Measurements from ENCODE around the gene SFXN4. TPM values are rescaled to one million over a fixed set of nuclear protein-coding genes. Genes with fewer than 3 reads are reported as not detected.
"Not testable (repeated sequence)": the region's sequence is repeated elsewhere in the genome, so short reads cannot be mapped to it uniquely, and the experiment has no call there.

Gene SFXN4
- total RNA-seq, 2 donors from 2014 or later, result 10.8 to 13.5 TPM

DNA sequence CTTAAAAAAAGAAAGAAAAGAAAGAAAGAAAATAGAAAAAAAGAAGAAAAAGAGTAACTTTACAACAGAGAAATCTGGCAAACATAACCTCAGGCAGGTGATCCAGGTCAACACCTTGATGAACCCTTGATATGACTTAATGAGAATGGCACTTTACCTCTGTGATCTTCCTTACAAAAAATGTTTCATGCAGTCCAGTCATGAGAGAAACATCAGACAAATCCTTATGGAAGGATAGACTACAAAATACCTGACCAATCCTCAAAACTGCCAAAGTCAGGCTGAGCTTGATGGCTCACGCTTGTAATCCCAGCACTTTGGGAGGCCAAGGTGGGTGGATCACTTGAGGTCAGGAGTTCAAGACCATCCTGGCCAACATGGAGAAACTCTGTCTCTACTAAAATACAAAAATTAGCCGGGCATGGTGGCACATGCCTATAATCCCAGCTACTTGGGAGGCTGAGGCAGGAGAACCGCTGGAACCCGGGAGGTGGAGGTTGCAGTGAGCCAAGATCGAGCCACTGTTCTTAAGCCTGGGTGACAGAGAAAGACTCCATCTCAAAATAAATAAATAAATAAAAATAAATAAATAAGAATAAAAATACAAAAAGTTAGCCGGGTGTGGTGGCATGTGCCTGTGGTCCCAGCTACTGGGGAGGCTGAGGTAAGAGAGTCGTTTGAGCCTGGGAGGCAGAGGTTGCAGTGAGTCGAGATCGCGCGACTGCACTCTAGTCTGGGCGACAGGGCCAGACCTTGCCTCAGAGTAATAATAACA is 68.7 kb downstream of the SFXN4 start:
- peak; percentile 50 for DNase-seq (ENCODE audit: low spot score)
- intact Hi-C loops (cut with DNase I), result not testable (repeated sequence)

DNA sequence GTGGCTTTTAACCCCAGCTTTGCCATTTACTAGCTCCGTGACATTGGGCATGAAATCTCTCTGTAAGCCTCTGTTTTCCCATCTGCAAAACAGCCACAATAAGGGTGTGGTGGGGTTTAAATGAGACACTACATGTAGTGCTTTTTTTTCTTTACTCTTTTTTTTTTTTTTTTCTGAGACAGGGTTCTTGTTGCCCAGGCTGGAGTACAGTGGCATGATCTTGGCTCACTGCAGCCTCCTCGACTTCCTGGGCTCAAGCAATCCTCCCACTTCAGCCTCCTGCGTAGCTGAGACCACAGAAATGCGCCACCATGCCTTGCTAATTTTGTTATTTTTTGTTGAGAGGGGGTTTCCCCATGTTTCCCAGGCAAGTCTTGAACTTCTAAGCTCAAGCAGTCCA is 69.9 kb downstream of the SFXN4 start:
- intact Hi-C loops (cut with DNase I), result no loop called here
- no peak for DNase-seq (ENCODE audit: low spot score)

GRCh38 chr10:119090968-119091367 is 74.5 kb downstream of the SFXN4 start:
- DNase-seq (ENCODE audit: low spot score), result no peak
- intact Hi-C loops (cut with DNase I), result no loop called here

Other genes starting within 250 kb of the SFXN4 start
- 1 to 10 TPM; 1.5 to 1.8 TPM for gene NANOS1, start 136.0 kb downstream of the SFXN4 start, total RNA-seq
- 100 to 1,000 TPM in 1 of 2 donors, 10 to 100 TPM in 1; 82.2 to 101 TPM for gene EIF3A, start 84.9 kb downstream of the SFXN4 start, total RNA-seq
- 10 to 100 TPM; 19.5 to 25.9 TPM for gene DENND10, start 61.6 kb downstream of the SFXN4 start, total RNA-seq
- 100 to 1,000 TPM in 1 of 2 donors, 10 to 100 TPM in 1; 95.8 to 106 TPM for gene PRDX3, start 13.1 kb upstream of the SFXN4 start, total RNA-seq
- gene GRK5, start 41.9 kb upstream of the SFXN4 start, total RNA-seq, result 10 to 100 TPM; 40.0 to 57.5 TPM